ENCODE results near the gene TM7SF3.

DNA sequence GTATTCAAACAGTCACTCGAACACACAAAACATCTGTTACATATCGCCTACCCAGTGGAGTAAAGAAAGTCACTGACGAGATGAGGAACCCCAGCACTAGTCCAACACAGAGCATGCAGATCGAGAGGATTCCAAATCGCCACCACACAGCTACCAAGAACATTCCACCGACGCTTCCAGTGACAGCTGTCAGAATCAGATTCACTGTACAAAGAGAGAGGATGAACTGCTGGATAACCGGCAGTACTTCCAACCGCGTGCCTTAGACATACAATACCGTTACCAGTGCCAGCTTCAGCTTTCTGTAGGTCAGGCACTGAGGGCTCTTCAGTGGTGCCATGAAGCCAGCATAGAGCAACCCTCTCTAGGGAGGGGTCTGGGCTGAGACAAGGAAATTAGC is 34.5 kb downstream of the TM7SF3 start:
- TF ChIP-seq, protein P1, sequence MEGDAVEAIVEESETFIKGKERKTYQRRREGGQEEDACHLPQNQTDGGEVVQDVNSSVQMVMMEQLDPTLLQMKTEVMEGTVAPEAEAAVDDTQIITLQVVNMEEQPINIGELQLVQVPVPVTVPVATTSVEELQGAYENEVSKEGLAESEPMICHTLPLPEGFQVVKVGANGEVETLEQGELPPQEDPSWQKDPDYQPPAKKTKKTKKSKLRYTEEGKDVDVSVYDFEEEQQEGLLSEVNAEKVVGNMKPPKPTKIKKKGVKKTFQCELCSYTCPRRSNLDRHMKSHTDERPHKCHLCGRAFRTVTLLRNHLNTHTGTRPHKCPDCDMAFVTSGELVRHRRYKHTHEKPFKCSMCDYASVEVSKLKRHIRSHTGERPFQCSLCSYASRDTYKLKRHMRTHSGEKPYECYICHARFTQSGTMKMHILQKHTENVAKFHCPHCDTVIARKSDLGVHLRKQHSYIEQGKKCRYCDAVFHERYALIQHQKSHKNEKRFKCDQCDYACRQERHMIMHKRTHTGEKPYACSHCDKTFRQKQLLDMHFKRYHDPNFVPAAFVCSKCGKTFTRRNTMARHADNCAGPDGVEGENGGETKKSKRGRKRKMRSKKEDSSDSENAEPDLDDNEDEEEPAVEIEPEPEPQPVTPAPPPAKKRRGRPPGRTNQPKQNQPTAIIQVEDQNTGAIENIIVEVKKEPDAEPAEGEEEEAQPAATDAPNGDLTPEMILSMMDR (IDR thresholded peaks at IDR 0.05; ENCODE audit: low read depth, low read length) = no peak
- no peak for TF ChIP-seq EZH2phosphoT487 (IDR thresholded peaks at IDR 0.05; ENCODE audit: low read depth)
